ENCODE results near the gene OR1J4. TPM values are rescaled to one million over a fixed set of nuclear protein-coding genes. Genes with fewer than 3 reads are reported as not detected.

Gene OR1J4
- total RNA-seq: not detected

DNA sequence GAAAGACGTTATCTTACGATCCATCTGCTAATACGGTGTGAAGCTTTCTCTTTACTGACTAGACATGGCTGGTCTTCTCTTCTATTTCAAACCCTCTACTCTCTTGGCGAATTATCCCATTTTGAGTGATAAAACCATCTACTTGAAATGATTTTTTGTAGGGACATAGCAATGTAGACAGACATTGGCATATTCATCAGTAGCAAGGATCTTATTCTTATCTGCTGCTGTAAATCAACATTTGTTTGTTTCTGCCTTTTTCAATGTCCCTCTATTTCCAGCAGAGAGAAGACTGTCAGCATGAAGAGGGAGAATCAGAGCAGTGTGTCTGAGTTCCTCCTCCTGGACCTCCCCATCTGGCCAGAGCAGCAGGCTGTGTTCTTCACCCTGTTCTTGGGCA, at the start of gene OR1J4:
OR1J4 (plus strand) TSS at position 301 of the 400 bp plus-strand sequence; CDS start at position 301, 0 bp downstream.

GRCh38 chr9:122477826-122478225, 41.1 kb upstream of the OR1J4 start, which contains the start of gene OR1J1:
Gene OR1J1 (minus strand): TSS chr9:122477926. CDS start chr9:122477926, 0 bp downstream.

GRCh38 chr9:122510502-122510901, 8.4 kb upstream of the OR1J4 start, which contains the start of gene OR1J2:
Gene OR1J2 (plus strand): TSS chr9:122510802. CDS start chr9:122510802, 0 bp downstream.

GRCh38 chr9:122527193-122527592, 8.3 kb downstream of the OR1J4 start, which contains the start of gene OR1N1:
Gene OR1N1 (minus strand): TSS chr9:122527293. CDS start chr9:122527293, 0 bp downstream.

DNA sequence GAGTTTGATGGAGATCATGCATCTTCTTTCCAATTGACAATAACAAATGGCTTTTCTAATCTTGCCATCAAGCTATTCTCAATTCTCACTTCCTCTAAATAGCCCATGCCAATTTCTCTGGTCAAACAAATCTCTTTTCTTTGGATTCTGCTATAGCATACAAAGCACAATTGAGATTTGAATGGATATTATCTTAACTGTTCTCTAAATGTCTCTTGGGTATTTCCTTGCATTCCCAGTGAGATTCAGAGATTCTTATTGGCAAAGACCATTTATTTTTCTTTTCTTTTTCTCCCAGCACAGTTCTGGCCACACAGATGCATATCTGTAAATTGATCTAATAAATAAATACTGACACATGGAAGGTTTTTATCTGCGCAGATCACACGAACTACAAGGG, 33.9 kb downstream of the OR1J4 start, which contains the start of gene OR1N2:
OR1N2 (plus strand) TSS at position 301 of the 400 bp plus-strand sequence. CDS start 100 bp downstream, outside the sequence.

Other genes with a start within 250 kb of the OR1J4 start
- gene PTGS1, start 148.1 kb upstream of the OR1J4 start, total RNA-seq: 9.6 TPM
- gene OR1J1, start 41.2 kb upstream of the OR1J4 start, total RNA-seq: not detected
- gene OR1J2, start 8.3 kb upstream of the OR1J4 start, total RNA-seq: not detected
- gene OR1N1, start 8.2 kb downstream of the OR1J4 start, total RNA-seq: not detected
- gene OR1N2, start 34.0 kb downstream of the OR1J4 start, total RNA-seq: not detected
- gene OR1L8, start 64.2 kb downstream of the OR1J4 start, total RNA-seq: not detected
- gene OR1Q1, start 95.6 kb downstream of the OR1J4 start, total RNA-seq: not detected
- 0.23 TPM for gene OR1B1, start 138.5 kb downstream of the OR1J4 start, total RNA-seq
- not detected for gene OR1L1, start 142.6 kb downstream of the OR1J4 start, total RNA-seq
- not detected for gene OR1L3, start 156.0 kb downstream of the OR1J4 start, total RNA-seq
- gene OR1L4, start 204.8 kb downstream of the OR1J4 start, total RNA-seq: not detected
- gene OR1L6, start 223.2 kb downstream of the OR1J4 start, total RNA-seq: not detected

Data from metanephros (tissue), 1 donor.